HCT116 (cell line): Measurements from ENCODE around the gene PRSS27. TPM values are rescaled to one million over a fixed set of nuclear protein-coding genes. Genes with fewer than 3 reads are reported as not detected.

Experiments
- ATAC-seq: fragments of 200-7000 bp; cut with Tn5 transposase; 2 replicates; pipeline ENCODE4 v1.9.1; 2020; ENCODE audit warnings: mild to moderate bottlenecking, moderate library complexity
- BruUV-seq: library from RNA; stranded (reverse); fragments of 400-500 nt; replicated peaks from 2 replicates; lab custom pipeline; 2021; lab: Mats Ljungman, UMichigan
- CTCF ChIA-PET: fragments of 300-600 bp; sonication (Branson Sonifier 250); formaldehyde crosslinking; loops from one replicate; lab custom pipeline; 2021; ENCODE audit warnings: antibody characterized with exemption; lab: Charles Lee
- POLR2A ChIA-PET: fragments of 300-600, 350-600 bp; sonication (Branson Sonifier 250); formaldehyde crosslinking; loops from one replicate; lab custom pipeline; 2021; ENCODE audit warnings: antibody characterized with exemption; lab: Charles Lee
- RAD21 ChIA-PET, 2 experiments: fragments of 300-600 bp; sonication (Branson Sonifier 250); formaldehyde crosslinking; loops; one replicate each; lab custom pipeline; 2023; ENCODE audit warnings: low total read pairs in 2 of 2; ENCODE audit not compliant: uncharacterized antibody in 2 of 2, unreplicated experiment in 2 of 2, low non-redundant PET in 1 of 2; lab: Charles Lee
- DNase-seq: peaks from one replicate; pipeline ENCODE4 v3.0.0-alpha.2; 2010; ENCODE audit warnings: low read depth, low spot score
- H2AFZ ChIP-seq: fragments of 200-600 bp; shearing (Covaris generic), sonication (generic); 2 replicates; pipeline ENCODE4 v1.6.1; 2017; ENCODE audit warnings: low read depth, mixed run types, mixed read lengths, antibody characterized with exemption, low read length; ENCODE audit not compliant: poor library complexity, severe bottlenecking
- H3K27ac ChIP-seq: 2 replicates; pipeline ENCODE4 v1.5.1; 2012; ENCODE audit warnings: low read depth, low read length
- H3K27me3 ChIP-seq: fragments of 200-600 bp; sonication (generic); 2 replicates; pipeline ENCODE4 v1.6.1; 2016; ENCODE audit warnings: mixed run types, low read length, mixed read lengths; ENCODE audit not compliant: insufficient read depth
- H3K36me3 ChIP-seq, 2 experiments: fragments of 200-500 bp in 1 of 2; fragments of 200-600 bp in 1 of 2; sonication (Bioruptor generic) in 1 of 2; sonication (generic) in 1 of 2; 2 replicates each; pipeline versions ENCODE4 v1.5.1 to v1.6.1; 2014 to 2016; ENCODE audit warnings: low read length in 2 of 2, inconsistent platforms in 1 of 2, mixed read lengths in 1 of 2, mixed run types in 1 of 2; ENCODE audit not compliant: insufficient read depth in 2 of 2, control insufficient read depth in 1 of 2
- H3K4me1 ChIP-seq, 2 experiments: fragments of 200-600 bp in 1 of 2; sonication (generic) in 1 of 2; 2 replicates each; pipeline versions ENCODE4 v1.5.1 to v1.6.1; 2012 to 2017; ENCODE audit warnings: low read length in 2 of 2, inconsistent platforms in 1 of 2, mild to moderate bottlenecking in 1 of 2, mixed read lengths in 1 of 2, mixed run types in 1 of 2, moderate library complexity in 1 of 2; ENCODE audit not compliant: insufficient read depth in 2 of 2, control insufficient read depth in 1 of 2
- H3K4me2 ChIP-seq: fragments of 200-600 bp; sonication (generic); 2 replicates; pipeline ENCODE4 v1.6.1; 2017; ENCODE audit warnings: mixed run types, low read length, mixed read lengths
- H3K4me3 ChIP-seq, 2 experiments: fragments of 200-600 bp in 1 of 2; sonication (generic) in 1 of 2; replicated peaks in 1 of 2; 2 replicates each; pipeline ENCODE4 v1.5.1; 2011 to 2016; ENCODE audit warnings: low read length in 2 of 2, control low read depth in 1 of 2, low read depth in 1 of 2, mild to moderate bottlenecking in 1 of 2, mixed read lengths in 1 of 2, mixed run types in 1 of 2
- H3K79me2 ChIP-seq: fragments of 200-600 bp; sonication (generic); 2 replicates; pipeline ENCODE4 v1.6.1; 2017; ENCODE audit warnings: mild to moderate bottlenecking, mixed run types, low read length, moderate library complexity, mixed read lengths; ENCODE audit not compliant: insufficient read depth
- H3K9ac ChIP-seq: fragments of 200-600 bp; sonication (generic); 2 replicates; pipeline ENCODE4 v1.6.1; 2016; ENCODE audit warnings: low read length, mixed read lengths
- H3K9me2 ChIP-seq: fragments of 200-600 bp; sonication (generic), shearing (Covaris generic); 2 replicates; pipeline ENCODE4 v1.6.1; 2017; ENCODE audit warnings: mixed run types, mild to moderate bottlenecking, moderate library complexity; ENCODE audit not compliant: insufficient read depth
- H3K9me3 ChIP-seq, 2 experiments: fragments of 200-500 bp in 1 of 2; fragments of 200-600 bp in 1 of 2; sonication (Bioruptor generic) in 1 of 2; sonication (generic) in 1 of 2; 2 replicates each; pipeline ENCODE4 v1.6.1; 2014 to 2017; ENCODE audit warnings: low read length in 2 of 2, mixed read lengths in 2 of 2, inconsistent platforms in 1 of 2, low read depth in 1 of 2, mild to moderate bottlenecking in 1 of 2, mixed run types in 1 of 2, moderate library complexity in 1 of 2; ENCODE audit not compliant: control insufficient read depth in 1 of 2, insufficient read depth in 1 of 2
- H4K20me1 ChIP-seq: fragments of 200-600 bp; sonication (generic), shearing (Covaris generic); 2 replicates; pipeline ENCODE4 v1.6.1; 2017; ENCODE audit warnings: mixed run types, mild to moderate bottlenecking, moderate library complexity; ENCODE audit not compliant: insufficient read depth
- ATF3 ChIP-seq: IDR thresholded peaks from 2 replicates; pipeline ENCODE4 v1.6.1; 2012
- CBX3 ChIP-seq: IDR thresholded peaks from 2 replicates; pipeline ENCODE4 v1.6.1; 2012; ENCODE audit warnings: low read depth
- EGR1 ChIP-seq: IDR thresholded peaks from 2 replicates; pipeline ENCODE4 v1.6.1; 2012; ENCODE audit warnings: low read depth
- EZH2 ChIP-seq: fragments of 200-600 bp; sonication (generic); IDR thresholded peaks from 2 replicates; pipeline ENCODE4 v1.6.1; 2017; ENCODE audit warnings: antibody characterized with exemption, mixed run types
- EZH2phosphoT487 ChIP-seq: fragments of 200-600 bp; IDR thresholded peaks from 2 replicates; pipeline ENCODE4 v1.6.1; 2018; ENCODE audit warnings: antibody characterized with exemption, borderline replicate concordance
- JUND ChIP-seq: IDR thresholded peaks from 2 replicates; pipeline ENCODE4 v1.6.1; 2012
- POLR2A ChIP-seq: IDR thresholded peaks from 2 replicates; pipeline ENCODE4 v1.7.0; 2011; ENCODE audit warnings: borderline replicate concordance; ENCODE audit not compliant: insufficient read depth, insufficient read length; ENCODE audit errors: extremely low read depth
- POLR2AphosphoS5 ChIP-seq: IDR thresholded peaks from 2 replicates; pipeline ENCODE4 v1.6.1; 2011; ENCODE audit warnings: mild to moderate bottlenecking, low read depth, low read length, moderate library complexity
- RAD21 ChIP-seq: IDR thresholded peaks from 2 replicates; pipeline ENCODE4 v1.6.1; 2012; ENCODE audit warnings: low read depth, mild to moderate bottlenecking
- SIN3A ChIP-seq: IDR thresholded peaks from 2 replicates; pipeline ENCODE4 v1.6.1; 2012; ENCODE audit warnings: low read depth
- SP1 ChIP-seq: IDR thresholded peaks from 2 replicates; pipeline ENCODE4 v1.6.1; 2012; ENCODE audit warnings: low read depth
- SRF ChIP-seq: IDR thresholded peaks from 2 replicates; pipeline ENCODE4 v1.6.1; 2012; ENCODE audit warnings: low read depth
- TCF7L2 ChIP-seq: IDR thresholded peaks from 2 replicates; pipeline ENCODE4 v1.7.0; 2011; ENCODE audit warnings: borderline replicate concordance, inconsistent platforms; ENCODE audit not compliant: insufficient read depth, insufficient read length; ENCODE audit errors: extremely low read depth
- ZFX ChIP-seq: fragments of 450-650 bp; IDR thresholded peaks from 2 replicates; pipeline ENCODE4 v1.6.1; 2017
- intact Hi-C: fragments of 100-400 bp; cut with micrococcal nuclease; formaldehyde crosslinking; loops from 2 replicates; pipeline ENCODE4 v1.10.0; 2022
- total RNA-seq: library from RNA; stranded (reverse); gene quantifications from one replicate; pipeline ENCODE4 v1.2.1, GENCODE V29; 2021; ENCODE audit not compliant: unreplicated experiment
- TF ChIP-seq, protein P1 (sequence below), 3 experiments: fragments of 200-600 bp in 1 of 3; sonication (generic) in 1 of 3; IDR thresholded peaks in 2 of 3; conservative IDR thresholded peaks in 1 of 3; 2 replicates each; pipeline ENCODE4 v1.5.1; 2012 to 2017; ENCODE audit warnings: low read depth in 2 of 3, low read length in 2 of 3, antibody characterized with exemption in 1 of 3, borderline replicate concordance in 1 of 3, control low read depth in 1 of 3, mild to moderate bottlenecking in 1 of 3, mixed read lengths in 1 of 3, mixed run types in 1 of 3, moderate library complexity in 1 of 3; ENCODE audit not compliant: insufficient read depth in 1 of 3

The PRSS27 gene
- total RNA-seq, 1 experiment from 2014 or later, result 3.3 TPM

- CTCF ChIA-PET, result no interaction called here
- Histone ChIP-seq H3K9ac (no peak overlapping the region), H3K27me3 (no peaks in the 10 kb centered on the region), H3K4me1 (no peaks in the 10 kb centered on the region), H3K4me3 (no peak overlapping the region), H3K79me2 (no peaks in the 10 kb centered on the region; the same call in 1 of the 2 replicates), H3K27ac (no peak overlapping the region), H3K9me2 (no peaks in the 10 kb centered on the region), H3K4me2 (no peak overlapping the region), H2AFZ (no peak overlapping the region), H3K9me3 (no peaks in the 10 kb centered on the region), H4K20me1 (no peaks in the 10 kb centered on the region), H3K36me3 (peaks cover 3 to 9% of the 10 kb centered on the region in 2 experiments; a peak in 2 of 4 replicates)
- RAD21 ChIA-PET, result no interaction called here
- POLR2A ChIA-PET, result no interaction called here
- DNase-seq (no peak), ATAC-seq (no peak)
- no TSS peak for BruUV-seq
- intact Hi-C loops, result no loop called here
- TF ChIP-seq POLR2AphosphoS5 (no peak), SIN3A (no peak), ATF3 (no peak), RAD21 (no peak), EZH2 (no peak)
- TF ChIP-seq, protein P1, sequence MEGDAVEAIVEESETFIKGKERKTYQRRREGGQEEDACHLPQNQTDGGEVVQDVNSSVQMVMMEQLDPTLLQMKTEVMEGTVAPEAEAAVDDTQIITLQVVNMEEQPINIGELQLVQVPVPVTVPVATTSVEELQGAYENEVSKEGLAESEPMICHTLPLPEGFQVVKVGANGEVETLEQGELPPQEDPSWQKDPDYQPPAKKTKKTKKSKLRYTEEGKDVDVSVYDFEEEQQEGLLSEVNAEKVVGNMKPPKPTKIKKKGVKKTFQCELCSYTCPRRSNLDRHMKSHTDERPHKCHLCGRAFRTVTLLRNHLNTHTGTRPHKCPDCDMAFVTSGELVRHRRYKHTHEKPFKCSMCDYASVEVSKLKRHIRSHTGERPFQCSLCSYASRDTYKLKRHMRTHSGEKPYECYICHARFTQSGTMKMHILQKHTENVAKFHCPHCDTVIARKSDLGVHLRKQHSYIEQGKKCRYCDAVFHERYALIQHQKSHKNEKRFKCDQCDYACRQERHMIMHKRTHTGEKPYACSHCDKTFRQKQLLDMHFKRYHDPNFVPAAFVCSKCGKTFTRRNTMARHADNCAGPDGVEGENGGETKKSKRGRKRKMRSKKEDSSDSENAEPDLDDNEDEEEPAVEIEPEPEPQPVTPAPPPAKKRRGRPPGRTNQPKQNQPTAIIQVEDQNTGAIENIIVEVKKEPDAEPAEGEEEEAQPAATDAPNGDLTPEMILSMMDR (IDR thresholded peaks at IDR 0.05 in 2 of 3, conservative IDR thresholded peaks at IDR 0.05 in 1 of 3; ENCODE audit: borderline replicate concordance in 1 of 3, insufficient read depth in 1 of 3, low read depth in 2 of 3, low read length in 2 of 3), result no peak
- TF ChIP-seq, all 23 proteins: peak for 0
Observed at GRCh38 chr16:2704983-2705275, 15.1 kb downstream of the PRSS27 start.

DNA sequence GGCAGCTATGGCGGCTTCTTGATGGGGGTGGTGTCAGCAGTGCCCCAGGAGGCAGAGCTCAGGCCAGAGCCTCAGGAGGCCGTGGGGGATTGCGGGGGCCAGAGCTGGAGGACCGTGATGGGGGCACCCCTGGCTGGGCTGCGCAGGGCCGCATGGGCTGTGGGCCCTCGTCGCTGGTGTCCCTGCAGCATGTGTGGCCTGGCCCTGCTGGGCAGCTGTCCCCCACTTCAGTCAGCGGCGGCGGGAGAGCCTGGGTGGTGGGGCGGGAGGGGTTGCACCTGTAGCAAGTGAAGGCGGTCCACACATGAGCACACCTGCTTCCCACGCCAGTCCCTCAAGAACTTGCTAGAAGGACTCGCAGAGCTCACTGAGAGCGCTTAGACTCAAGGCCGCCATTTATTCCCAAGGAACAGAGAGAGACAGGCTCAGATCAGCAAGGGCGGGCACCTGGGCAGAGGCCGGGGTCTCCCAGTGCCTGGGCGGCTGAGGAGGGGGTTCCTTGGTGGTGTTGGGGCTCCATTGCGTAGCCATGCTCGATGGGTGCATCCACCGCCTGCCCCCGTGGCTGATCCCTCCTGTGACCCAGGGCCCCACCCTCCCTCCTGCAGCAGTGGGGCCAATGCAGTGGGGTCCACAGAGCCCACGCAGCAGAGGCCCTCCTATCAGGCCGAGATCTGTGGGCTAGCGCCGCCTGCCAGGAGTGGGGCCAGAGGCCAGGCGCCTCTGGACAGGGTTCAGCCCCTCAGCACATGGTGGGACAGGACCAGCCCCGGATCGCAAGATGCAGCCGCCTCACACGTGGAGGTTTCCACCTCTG is 15.7 kb downstream of the PRSS27 start:
- no peak for DNase-seq
- RAD21 ChIA-PET, result no interaction called here
- no peak for ATAC-seq
- Histone ChIP-seq H2AFZ (no peak overlapping the region), H3K4me3 (no peak overlapping the region), H3K27ac (no peak overlapping the region), H4K20me1 (no peaks in the 10 kb centered on the region), H3K4me2 (no peak overlapping the region), H3K9ac (no peak overlapping the region), H3K79me2 (no peaks in the 10 kb centered on the region; the same call in 1 of the 2 replicates), H3K27me3 (no peaks in the 10 kb centered on the region), H3K4me1 (no peaks in the 10 kb centered on the region), H3K9me3 (no peaks in the 10 kb centered on the region), H3K36me3 (peaks cover 6 to 13% of the 10 kb centered on the region in 2 experiments; a peak in 2 of 4 replicates), H3K9me2 (no peaks in the 10 kb centered on the region)
- no TSS peak for BruUV-seq
- intact Hi-C loops, result no loop called here
- CTCF ChIA-PET, result no interaction called here
- POLR2A ChIA-PET, result no interaction called here
- TF ChIP-seq, protein P1 (IDR thresholded peaks at IDR 0.05 in 2 of 3, conservative IDR thresholded peaks at IDR 0.05 in 1 of 3; ENCODE audit: borderline replicate concordance in 1 of 3, insufficient read depth in 1 of 3, low read depth in 2 of 3, low read length in 2 of 3), result no peak
- TF ChIP-seq POLR2A, result no peak
- TF ChIP-seq JUND, result no peak
- no peak for TF ChIP-seq SP1
- no peak for TF ChIP-seq EZH2
- no peak for TF ChIP-seq SRF
- TF ChIP-seq ATF3, result no peak
- no peak for TF ChIP-seq POLR2AphosphoS5
- no peak for TF ChIP-seq CBX3
- no peak for TF ChIP-seq TCF7L2
- no peak for TF ChIP-seq ZFX
- TF ChIP-seq EGR1, result no peak
- no peak for TF ChIP-seq EZH2phosphoT487
